NCI-H1105 (cell line): ENCODE data around the gene MED25.
A peak's percentile ranks its signal among the peaks of the same experiment; 100 is the strongest.

Source experiments
- DNase-seq: peaks from one replicate; lab custom pipeline; 2025; lab: John Stamatoyannopoulos, UW

MED25 gene

GRCh38 chr19:49817964-49818648 lies at the start of gene MED25:
MED25 (plus strand) TSS chr19:49818289; CDS start chr19:49818342, 53 bp downstream.
- DNase-seq, result peak; percentile 79

- no peak for DNase-seq
These were observed 47.6 kb upstream of the MED25 start for GRCh38 chr19:49770529-49770928.

- DNase-seq, result no peak
These were observed 46.4 kb upstream of the MED25 start for GRCh38 chr19:49771674-49772139.

GRCh38 chr19:49772850-49773432 lies 45.1 kb upstream of the MED25 start:
- no peak for DNase-seq

- DNase-seq, result no peak
These were observed 44.3 kb upstream of the MED25 start for GRCh38 chr19:49773663-49774350.

- no peak for DNase-seq
These were observed 43.1 kb upstream of the MED25 start for GRCh38 chr19:49774969-49775368.

- DNase-seq, result no peak
These were observed 42.2 kb upstream of the MED25 start for GRCh38 chr19:49775742-49776370.

- no peak for DNase-seq
These were observed 41.7 kb upstream of the MED25 start for GRCh38 chr19:49776371-49776764.

GRCh38 chr19:49779731-49780555 lies 38.1 kb upstream of the MED25 start:
- no peak for DNase-seq

GRCh38 chr19:49780861-49781260 lies 37.2 kb upstream of the MED25 start:
- no peak for DNase-seq

GRCh38 chr19:49781394-49781793 lies 36.7 kb upstream of the MED25 start:
- DNase-seq, result no peak

- no peak for DNase-seq
These were observed 35.6 kb upstream of the MED25 start for GRCh38 chr19:49782515-49782914.

GRCh38 chr19:49786376-49786820 lies 31.7 kb upstream of the MED25 start:
- no peak for DNase-seq

- no peak for DNase-seq
These were observed 30.3 kb upstream of the MED25 start for GRCh38 chr19:49787746-49788145.

GRCh38 chr19:49788857-49789256 lies 29.2 kb upstream of the MED25 start:
- DNase-seq, result no peak

GRCh38 chr19:49790866-49791265 lies 27.2 kb upstream of the MED25 start:
- DNase-seq, result no peak

GRCh38 chr19:49791776-49792445 lies 26.2 kb upstream of the MED25 start:
- no peak for DNase-seq

- no peak for DNase-seq
These were observed 25.1 kb upstream of the MED25 start for GRCh38 chr19:49792829-49793560.

GRCh38 chr19:49793561-49793840 lies 24.6 kb upstream of the MED25 start:
- no peak for DNase-seq

GRCh38 chr19:49795615-49796014 lies 22.5 kb upstream of the MED25 start:
- DNase-seq, result no peak

GRCh38 chr19:49798574-49798973 lies 19.5 kb upstream of the MED25 start:
- no peak for DNase-seq
